MM.1S (cell line): Measurements from ENCODE around the gene MGAT5.

Experiments used
- EZH2 ChIP-seq: fragments of 300-600 bp; sonication (generic); optimal IDR thresholded peaks from 2 replicates; pipeline ENCODE3; 2017; ENCODE audit warnings: low read depth, mild to moderate bottlenecking, antibody characterized with exemption, low read length, mixed read lengths
- EZH2phosphoT487 ChIP-seq: fragments of 300-600 bp; sonication (generic); IDR thresholded peaks from 2 replicates; pipeline ENCODE4 v1.6.1; 2018; ENCODE audit warnings: antibody characterized with exemption, low read length
- TF ChIP-seq, protein P1 (sequence below): fragments of 300-600 bp; sonication (generic); IDR thresholded peaks from 2 replicates; pipeline ENCODE4 v1.5.1; 2016; ENCODE audit warnings: antibody characterized with exemption, low read length, mixed read lengths

DNA sequence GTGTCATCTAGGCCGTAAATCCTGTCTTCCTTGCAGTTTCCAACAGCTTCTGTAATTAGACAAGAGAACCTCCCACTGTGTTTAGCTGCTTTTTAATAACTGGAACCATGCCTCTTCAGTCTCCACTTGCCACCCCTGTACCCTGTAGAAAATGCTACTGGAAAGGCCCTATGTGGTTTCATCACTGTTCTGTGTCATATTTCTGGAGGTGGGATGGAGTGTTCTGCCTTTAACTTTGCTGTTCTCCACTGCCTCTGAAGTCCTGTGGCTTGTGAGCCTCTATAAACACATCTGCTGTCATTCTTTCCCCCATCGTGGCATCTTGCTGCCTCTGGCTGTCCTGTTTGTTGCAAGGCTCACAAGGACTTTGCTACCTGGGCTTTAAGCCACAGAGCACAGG is 17.9 kb downstream of the MGAT5 start:
- TF ChIP-seq, protein P1, sequence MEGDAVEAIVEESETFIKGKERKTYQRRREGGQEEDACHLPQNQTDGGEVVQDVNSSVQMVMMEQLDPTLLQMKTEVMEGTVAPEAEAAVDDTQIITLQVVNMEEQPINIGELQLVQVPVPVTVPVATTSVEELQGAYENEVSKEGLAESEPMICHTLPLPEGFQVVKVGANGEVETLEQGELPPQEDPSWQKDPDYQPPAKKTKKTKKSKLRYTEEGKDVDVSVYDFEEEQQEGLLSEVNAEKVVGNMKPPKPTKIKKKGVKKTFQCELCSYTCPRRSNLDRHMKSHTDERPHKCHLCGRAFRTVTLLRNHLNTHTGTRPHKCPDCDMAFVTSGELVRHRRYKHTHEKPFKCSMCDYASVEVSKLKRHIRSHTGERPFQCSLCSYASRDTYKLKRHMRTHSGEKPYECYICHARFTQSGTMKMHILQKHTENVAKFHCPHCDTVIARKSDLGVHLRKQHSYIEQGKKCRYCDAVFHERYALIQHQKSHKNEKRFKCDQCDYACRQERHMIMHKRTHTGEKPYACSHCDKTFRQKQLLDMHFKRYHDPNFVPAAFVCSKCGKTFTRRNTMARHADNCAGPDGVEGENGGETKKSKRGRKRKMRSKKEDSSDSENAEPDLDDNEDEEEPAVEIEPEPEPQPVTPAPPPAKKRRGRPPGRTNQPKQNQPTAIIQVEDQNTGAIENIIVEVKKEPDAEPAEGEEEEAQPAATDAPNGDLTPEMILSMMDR = no peak
- TF ChIP-seq EZH2 (no peak), EZH2phosphoT487 (no peak)
